NCI-H146 treated with DMSO at 0.1 percent for 48 hours (cell line): ENCODE measurements around the gene ANKHD1.
A peak's percentile ranks its signal among the peaks of the same experiment; 100 is the strongest.
"Not testable (repeated sequence)": the region's sequence is repeated elsewhere in the genome, so short reads cannot be mapped to it uniquely, and the experiment has no call there.

Source experiments
- DNase-seq: peaks from one replicate; lab custom pipeline; 2025; ENCODE audit not compliant: unreplicated experiment; lab: John Stamatoyannopoulos, UW

ANKHD1 gene

DNA sequence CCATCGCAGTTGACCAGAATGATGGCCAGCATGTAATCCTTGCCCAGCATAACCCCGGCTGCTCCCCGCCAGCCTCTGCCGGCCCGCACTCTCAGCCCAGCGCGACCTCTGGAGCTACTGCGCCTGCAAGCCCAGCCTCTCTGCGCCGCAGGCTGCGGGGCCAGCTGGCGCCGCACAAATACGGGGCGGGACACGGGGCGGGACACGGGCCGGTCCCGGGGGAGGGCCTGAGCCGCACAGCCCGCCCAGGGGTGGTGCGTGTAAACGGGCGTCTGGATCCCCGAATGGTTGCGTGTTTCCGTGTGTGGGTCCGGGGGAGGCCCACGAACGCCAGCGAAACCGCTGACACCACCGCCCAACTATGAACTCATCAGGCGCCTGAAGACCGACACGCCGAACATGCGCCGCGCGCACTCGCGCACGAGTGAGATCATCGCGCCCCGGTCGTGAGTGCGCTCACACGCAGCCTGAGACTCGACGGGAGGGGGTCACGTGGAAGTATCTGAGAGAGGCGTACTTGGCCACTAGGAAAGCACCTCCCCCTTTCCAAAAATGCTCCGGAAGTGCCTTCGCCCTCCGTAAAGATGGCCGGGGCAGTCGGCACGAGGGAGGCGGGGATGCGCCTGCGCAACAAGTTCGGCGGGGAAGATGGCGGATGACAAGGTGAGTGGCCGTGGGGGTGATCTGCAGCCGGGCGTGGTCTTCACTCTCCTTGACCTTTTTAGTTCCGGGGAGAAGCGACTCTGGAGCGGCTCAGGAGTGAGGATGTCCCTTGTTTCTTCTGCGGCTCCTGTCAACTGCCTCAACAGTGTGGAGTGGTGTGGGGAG is 162.8 kb downstream of the ANKHD1 start, which contains the start of the genes APBB3 and SLC35A4:
Gene APBB3, minus strand, starts transcription at position 403 of the 828 bp plus-strand sequence. Its CDS starts 353 bp downstream, at position 50.
Gene SLC35A4, plus strand, starts transcription at position 633 of the 828 bp plus-strand sequence. CDS start 2,342 bp downstream, outside the sequence.
- DNase-seq = peak; percentile 84

- no peak for DNase-seq
Observed at GRCh38 chr5:140565024-140565779, 163.6 kb downstream of the ANKHD1 start.

DNA sequence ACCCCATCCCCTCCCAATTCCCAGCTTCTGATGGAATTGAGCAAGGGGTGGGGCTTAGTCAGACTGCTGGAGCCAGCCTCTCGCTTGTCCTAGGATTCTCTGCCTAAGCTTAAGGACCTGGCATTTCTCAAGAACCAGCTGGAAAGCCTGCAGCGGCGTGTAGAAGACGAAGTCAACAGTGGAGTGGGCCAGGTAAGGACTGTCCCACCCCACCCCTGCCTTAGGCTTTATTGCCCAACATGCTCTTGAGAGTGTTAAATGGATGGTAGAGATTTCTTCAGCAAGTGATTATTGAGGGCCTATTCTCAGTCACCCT is 164.1 kb downstream of the ANKHD1 start:
- DNase-seq = no peak

DNA sequence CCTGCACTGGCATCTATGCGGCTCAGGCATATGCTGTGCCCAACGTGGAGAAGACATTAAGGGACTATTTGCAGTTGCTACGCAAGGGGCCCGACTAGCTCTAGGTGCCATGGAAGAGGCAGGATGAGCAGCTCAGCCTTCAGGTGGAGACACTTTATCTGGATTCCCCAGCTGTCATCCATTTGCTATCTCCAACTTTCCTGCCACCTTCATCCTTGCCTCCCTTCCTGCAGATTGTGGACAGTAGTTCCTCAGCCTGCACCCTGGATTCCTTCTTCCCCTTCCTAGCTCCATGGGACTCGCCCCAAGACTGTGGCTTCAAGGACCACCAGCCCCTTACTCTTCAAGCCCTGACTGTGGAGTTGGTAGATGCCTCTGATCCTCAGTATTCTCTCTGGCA is 165.0 kb downstream of the ANKHD1 start:
- DNase-seq = no peak

- DNase-seq = no peak
Observed at GRCh38 chr5:140567136-140567818, 165.6 kb downstream of the ANKHD1 start.

DNA sequence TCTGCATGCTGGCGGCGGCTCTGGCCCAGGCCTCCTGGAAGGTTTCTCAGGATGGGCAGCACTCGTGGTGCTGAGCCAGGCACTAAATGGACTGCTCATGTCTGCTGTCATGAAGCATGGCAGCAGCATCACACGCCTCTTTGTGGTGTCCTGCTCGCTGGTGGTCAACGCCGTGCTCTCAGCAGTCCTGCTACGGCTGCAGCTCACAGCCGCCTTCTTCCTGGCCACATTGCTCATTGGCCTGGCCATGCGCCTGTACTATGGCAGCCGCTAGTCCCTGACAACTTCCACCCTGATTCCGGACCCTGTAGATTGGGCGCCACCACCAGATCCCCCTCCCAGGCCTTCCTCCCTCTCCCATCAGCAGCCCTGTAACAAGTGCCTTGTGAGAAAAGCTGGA is 166.2 kb downstream of the ANKHD1 start:
- no peak for DNase-seq

DNA sequence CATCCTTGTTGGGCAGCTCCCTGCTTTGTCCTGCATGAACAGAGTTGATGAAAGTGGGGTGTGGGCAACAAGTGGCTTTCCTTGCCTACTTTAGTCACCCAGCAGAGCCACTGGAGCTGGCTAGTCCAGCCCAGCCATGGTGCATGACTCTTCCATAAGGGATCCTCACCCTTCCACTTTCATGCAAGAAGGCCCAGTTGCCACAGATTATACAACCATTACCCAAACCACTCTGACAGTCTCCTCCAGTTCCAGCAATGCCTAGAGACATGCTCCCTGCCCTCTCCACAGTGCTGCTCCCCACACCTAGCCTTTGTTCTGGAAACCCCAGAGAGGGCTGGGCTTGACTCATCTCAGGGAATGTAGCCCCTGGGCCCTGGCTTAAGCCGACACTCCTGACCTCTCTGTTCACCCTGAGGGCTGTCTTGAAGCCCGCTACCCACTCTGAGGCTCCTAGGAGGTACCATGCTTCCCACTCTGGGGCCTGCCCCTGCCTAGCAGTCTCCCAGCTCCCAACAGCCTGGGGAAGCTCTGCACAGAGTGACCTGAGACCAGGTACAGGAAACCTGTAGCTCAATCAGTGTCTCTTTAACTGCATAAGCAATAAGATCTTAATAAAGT is 166.9 kb downstream of the ANKHD1 start:
- DNase-seq = no peak

- no peak for DNase-seq
Observed at GRCh38 chr5:140569197-140569596, 167.6 kb downstream of the ANKHD1 start.

GRCh38 chr5:140570058-140570457 is 168.4 kb downstream of the ANKHD1 start:
- no peak for DNase-seq

GRCh38 chr5:140570488-140570887 is 168.9 kb downstream of the ANKHD1 start:
- DNase-seq = no peak

- DNase-seq = no peak
Observed at GRCh38 chr5:140571105-140571504, 169.5 kb downstream of the ANKHD1 start.

- DNase-seq = no peak
Observed at GRCh38 chr5:140573683-140574082, 172.1 kb downstream of the ANKHD1 start.

DNA sequence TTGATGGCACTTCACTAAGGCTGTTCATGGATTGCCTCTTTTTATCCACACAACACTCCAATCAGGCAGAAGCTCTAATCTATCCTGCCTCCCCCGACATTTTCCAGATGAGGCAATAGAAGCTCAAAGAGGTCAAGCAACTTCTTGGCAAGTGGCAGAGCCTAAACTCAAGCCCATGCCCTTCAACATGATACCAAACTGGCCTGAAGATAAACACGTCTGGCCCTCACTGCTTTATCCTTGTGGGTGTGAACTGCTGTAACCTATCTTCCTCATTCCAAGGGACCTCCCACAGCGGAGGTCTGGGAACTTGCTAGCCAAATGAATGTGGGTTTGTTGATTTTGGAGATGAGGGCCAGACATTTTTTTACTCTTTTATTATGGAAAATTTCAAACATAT is 172.5 kb downstream of the ANKHD1 start:
- no peak for DNase-seq

- DNase-seq = no peak
Observed at GRCh38 chr5:140575309-140575708, 173.7 kb downstream of the ANKHD1 start.

DNA sequence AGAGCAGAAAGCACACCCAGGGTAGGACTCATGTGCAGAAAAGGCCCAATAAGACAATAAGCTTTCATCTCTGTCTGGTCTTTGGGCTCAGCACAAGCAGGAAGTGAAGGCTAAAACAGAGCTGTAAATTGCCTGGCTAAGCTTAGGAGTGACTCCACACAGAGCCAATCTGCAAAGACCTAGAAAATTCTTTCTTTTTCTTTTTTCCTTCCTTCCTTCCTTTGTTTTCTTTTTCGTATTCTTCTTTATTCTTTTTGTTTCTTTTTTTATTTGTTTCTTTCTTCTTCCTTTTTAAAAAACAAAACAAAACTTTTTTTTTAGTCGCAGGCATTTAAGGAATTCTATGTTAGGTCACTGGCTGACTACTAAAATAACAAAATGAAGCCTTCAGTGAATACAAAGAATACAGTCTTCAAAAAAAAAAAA is 175.2 kb downstream of the ANKHD1 start:
- DNase-seq = no peak

GRCh38 chr5:140579188-140579747 is 177.6 kb downstream of the ANKHD1 start:
- not testable (repeated sequence) for DNase-seq

DNA sequence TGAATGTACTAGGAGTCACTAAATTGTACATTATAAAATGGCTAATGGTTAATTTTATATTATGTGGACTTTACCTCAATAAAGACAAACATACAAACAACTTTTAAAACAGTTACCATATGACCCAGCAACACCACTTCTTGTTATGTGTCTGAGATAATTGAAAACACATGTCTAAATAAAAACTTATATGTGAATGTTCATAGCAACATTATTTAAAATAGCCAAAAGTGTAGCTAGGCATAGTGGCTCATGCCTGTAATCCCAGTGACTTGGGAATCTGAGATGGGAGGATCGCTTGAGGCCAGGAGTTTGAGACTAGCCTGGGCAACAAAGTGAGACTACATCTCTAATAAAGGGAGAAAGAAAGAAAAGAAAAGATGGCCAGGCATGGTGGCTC is 185.9 kb downstream of the ANKHD1 start:
- no peak for DNase-seq

DNA sequence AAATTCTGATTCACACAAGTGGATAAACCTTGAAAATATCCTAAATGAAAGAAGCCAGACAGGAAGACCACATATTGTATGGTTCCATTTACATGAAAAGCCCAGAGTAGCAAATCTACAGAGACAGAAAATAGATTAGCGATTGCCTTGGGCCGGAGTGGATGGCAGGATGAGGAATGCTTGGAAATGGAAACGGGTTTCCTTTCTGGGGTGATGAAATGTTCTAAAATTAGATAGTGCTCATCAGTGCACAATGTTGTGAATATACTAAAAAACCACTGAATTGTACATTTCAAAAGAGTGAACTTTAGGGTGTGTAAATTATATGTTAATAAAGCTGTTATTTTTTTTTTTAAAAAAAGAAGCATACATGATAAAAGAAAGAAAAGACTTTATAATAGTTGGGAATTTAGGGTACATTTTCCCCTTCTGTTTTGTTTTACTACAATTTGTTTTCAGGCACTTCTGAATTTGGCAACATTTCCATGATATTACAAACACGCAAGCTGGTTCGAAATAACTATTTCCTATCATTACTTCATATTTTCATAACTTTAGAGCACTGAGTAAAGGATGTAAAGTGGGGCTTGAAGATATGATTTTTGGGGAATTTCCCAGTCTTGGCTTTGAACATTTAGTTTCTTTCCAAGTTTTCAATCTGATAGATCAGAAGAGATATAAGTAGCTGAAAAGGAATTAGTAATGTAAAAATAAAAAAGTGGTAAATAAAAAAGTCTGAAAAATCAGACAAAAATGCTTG is 186.9 kb downstream of the ANKHD1 start:
- no peak for DNase-seq
